ENCODE data around the gene RBM17.

The RBM17 gene

DNA sequence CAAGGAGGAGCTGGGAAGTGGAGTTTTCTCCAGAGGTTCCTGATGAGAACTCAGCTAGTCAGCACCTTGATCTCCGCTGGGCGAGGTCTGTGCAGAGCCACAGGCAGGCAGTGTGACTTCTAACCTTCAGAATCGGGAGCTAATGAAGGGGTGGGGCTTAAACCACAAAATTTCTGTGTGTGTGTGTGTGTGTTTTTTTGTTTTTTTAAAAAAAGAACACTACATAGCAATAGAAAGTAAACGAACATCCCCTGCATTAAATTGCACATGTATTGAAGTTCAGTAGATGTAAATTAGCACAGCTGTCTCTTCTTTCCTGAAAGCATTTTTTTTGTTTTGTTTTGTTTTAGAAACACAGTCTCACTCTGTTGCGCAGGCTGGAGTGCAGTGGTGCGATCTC lies 46.2 kb downstream of the RBM17 start:
- no CpG with 5 or more reads among the region's 6 CpGs for WGBS (ENCODE audit: extremely low coverage, insufficient coverage, low lambda C conversion rate)

DNA sequence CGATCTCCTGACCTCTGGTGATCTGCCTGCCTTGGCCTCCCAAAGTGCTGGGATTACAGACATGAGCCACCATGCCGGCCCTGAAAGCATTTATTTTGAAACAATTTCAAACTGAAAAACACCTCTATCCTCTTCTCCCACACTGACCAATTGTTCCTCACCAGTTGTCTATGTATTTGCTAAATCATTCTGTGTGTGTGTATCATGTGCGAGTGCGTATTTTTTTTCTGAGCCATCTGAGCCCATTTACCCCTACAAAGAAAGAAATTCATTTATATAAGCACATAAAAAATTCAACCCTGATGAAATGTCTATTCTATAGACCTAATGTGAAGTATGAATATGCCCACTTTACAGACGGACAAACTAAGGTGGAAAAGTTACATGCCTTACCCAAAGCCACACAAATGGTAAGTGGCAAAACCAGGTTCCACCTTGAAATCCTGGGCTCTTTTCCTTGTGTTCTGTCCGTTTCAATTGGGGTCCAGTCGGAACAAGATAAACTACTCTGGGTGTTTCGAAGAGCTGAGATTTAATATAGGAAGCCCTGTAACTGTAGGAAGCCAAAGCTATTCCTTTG lies 46.8 kb downstream of the RBM17 start:
- H3K27ac ChIP-seq (ENCODE audit: low read depth, low read length) = no peak overlapping the region

More for the DNA sequence above, 46.2 kb downstream of the RBM17 start:
- H3K4ac ChIP-seq (ENCODE audit: low read depth, low read length) = no peak overlapping the region
- no peak overlapping the region for H4K5ac ChIP-seq (ENCODE audit: low read length)
- H3K18ac ChIP-seq (ENCODE audit: low read length) = no peak overlapping the region
- H3K23ac ChIP-seq (ENCODE audit: low read length) = no peak overlapping the region
- H3K27me3 ChIP-seq (ENCODE audit: insufficient read depth, low read length, poor library complexity) = no peaks in the 10 kb centered on the region
- no peaks in the 10 kb centered on the region for H3K79me1 ChIP-seq (ENCODE audit: low read length)
- H2AK5ac ChIP-seq (ENCODE audit: low read length) = no peak overlapping the region
- no peak overlapping the region for H3K4me2 ChIP-seq (ENCODE audit: low read length)
- H3K79me2 ChIP-seq (ENCODE audit: control insufficient read depth, insufficient read depth, low read length) = no peaks in the 10 kb centered on the region
- DNase-seq = no peak
- no peak overlapping the region for H2BK120ac ChIP-seq (ENCODE audit: low read depth, low read length)
- no peak overlapping the region for H2BK15ac ChIP-seq (replicated peaks; ENCODE audit: low read depth)
- no peak overlapping the region for H2BK5ac ChIP-seq (ENCODE audit: low read length)
- H4K8ac ChIP-seq (ENCODE audit: low read depth, low read length) = no peak overlapping the region
- H3K56ac ChIP-seq (ENCODE audit: low read length) = no peak overlapping the region
- no peak overlapping the region for H3K4me3 ChIP-seq (ENCODE audit: low read length)
- no peaks in the 10 kb centered on the region for H3K36me3 ChIP-seq (ENCODE audit: control insufficient read depth, insufficient read depth, low read length)
- no peak overlapping the region for H3K27ac ChIP-seq (ENCODE audit: low read depth, low read length)
- H3K9ac ChIP-seq (ENCODE audit: low read length) = no peak overlapping the region
- H3K4me1 ChIP-seq (ENCODE audit: control insufficient read depth, low read depth, low read length) = no peaks in the 10 kb centered on the region

DNA sequence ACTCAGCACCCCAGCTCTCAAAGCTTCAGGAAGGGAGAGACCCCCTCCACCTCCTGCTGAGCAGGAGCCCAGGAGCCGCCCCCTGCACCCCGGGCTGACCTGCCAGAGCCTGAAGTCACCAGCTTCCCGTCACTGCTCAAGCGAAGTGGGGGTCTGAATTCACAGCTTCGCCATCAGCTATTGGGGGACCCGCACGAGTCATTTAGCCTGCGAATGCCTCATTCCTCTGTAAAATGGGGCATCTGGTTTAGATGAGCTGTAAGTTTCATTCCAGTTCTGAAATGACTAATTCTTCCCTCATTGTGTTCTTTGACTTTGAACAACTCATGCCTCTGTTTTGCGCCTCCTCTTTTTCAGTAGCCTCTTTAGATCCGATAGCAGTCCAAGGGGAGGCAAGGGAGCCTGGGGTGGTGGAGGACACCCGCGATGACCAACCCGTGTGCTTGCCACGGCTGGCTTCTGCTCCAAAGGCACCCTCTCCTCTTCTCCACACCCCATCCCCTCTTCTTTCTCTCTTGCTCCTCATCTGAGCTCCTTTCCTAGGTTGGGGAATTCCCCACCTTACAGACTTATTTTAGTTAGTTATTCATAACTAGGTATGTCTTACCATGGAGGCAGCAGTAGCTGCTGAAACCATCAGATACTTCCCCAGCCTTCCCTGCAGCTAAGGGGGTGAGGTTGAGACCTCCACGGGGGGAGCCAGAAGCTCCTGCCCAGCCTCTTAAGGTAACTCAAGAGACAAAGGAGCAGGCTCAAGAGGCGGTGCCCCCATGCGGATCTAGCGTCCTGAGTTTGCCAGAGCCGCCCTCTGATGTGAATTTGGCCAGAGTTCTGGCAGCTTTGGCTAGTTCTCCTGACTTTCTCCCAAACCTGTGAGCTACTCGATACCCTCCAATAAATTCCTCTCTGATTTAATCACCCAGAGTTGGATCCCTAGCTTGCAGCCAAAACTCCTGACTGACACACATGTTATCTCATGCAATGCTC lies 47.7 kb downstream of the RBM17 start:
- no peak overlapping the region for H4K8ac ChIP-seq (ENCODE audit: low read depth, low read length)
- no CpG with 5 or more reads among the region's 20 CpGs for WGBS (ENCODE audit: extremely low coverage, insufficient coverage, low lambda C conversion rate)
- H2BK5ac ChIP-seq (ENCODE audit: low read length) = no peak overlapping the region
- H3K36me3 ChIP-seq (ENCODE audit: control insufficient read depth, insufficient read depth, low read length) = no peaks in the 10 kb centered on the region
- H3K79me2 ChIP-seq (ENCODE audit: control insufficient read depth, insufficient read depth, low read length) = no peaks in the 10 kb centered on the region
- H2BK120ac ChIP-seq (ENCODE audit: low read depth, low read length) = no peak overlapping the region
- DNase-seq = peak; percentile 23
- no peak overlapping the region for H2BK15ac ChIP-seq (replicated peaks; ENCODE audit: low read depth)
- no peak overlapping the region for H3K18ac ChIP-seq (ENCODE audit: low read length)
- H3K4ac ChIP-seq (ENCODE audit: low read depth, low read length) = no peak overlapping the region
- no peak overlapping the region for H3K56ac ChIP-seq (ENCODE audit: low read length)
- H3K79me1 ChIP-seq (ENCODE audit: low read length) = no peaks in the 10 kb centered on the region
- no peak overlapping the region for H2AK5ac ChIP-seq (ENCODE audit: low read length)
- H3K27me3 ChIP-seq (ENCODE audit: insufficient read depth, low read length, poor library complexity) = no peaks in the 10 kb centered on the region
- H3K9ac ChIP-seq (ENCODE audit: low read length) = no peak overlapping the region
- H3K23ac ChIP-seq (ENCODE audit: low read length) = no peak overlapping the region
- no peak overlapping the region for H3K4me2 ChIP-seq (ENCODE audit: low read length)
- no peak overlapping the region for H3K4me3 ChIP-seq (ENCODE audit: low read length)
- no peak overlapping the region for H3K27ac ChIP-seq (ENCODE audit: low read depth, low read length)
- H4K5ac ChIP-seq (ENCODE audit: low read length) = no peak overlapping the region
- peaks cover 3% of the 10 kb centered on the region for H3K4me1 ChIP-seq (ENCODE audit: control insufficient read depth, low read depth, low read length)

More for the DNA sequence above, 46.8 kb downstream of the RBM17 start:
- Histone ChIP-seq H3K4me1 (ENCODE audit: control insufficient read depth, low read depth, low read length) (peaks cover 3% of the 10 kb centered on the region), H2AK5ac (ENCODE audit: low read length) (no peak overlapping the region), H3K23ac (ENCODE audit: low read length) (no peak overlapping the region), H2BK120ac (ENCODE audit: low read depth, low read length) (no peak overlapping the region), H3K4me2 (ENCODE audit: low read length) (no peak overlapping the region), H2BK5ac (ENCODE audit: low read length) (no peak overlapping the region), H2BK15ac (replicated peaks; ENCODE audit: low read depth) (no peak overlapping the region), H4K8ac (ENCODE audit: low read depth, low read length) (no peak overlapping the region), H3K9ac (ENCODE audit: low read length) (no peak overlapping the region), H3K4ac (ENCODE audit: low read depth, low read length) (no peak overlapping the region), H4K5ac (ENCODE audit: low read length) (no peak overlapping the region), H3K79me2 (ENCODE audit: control insufficient read depth, insufficient read depth, low read length) (no peaks in the 10 kb centered on the region), H3K79me1 (ENCODE audit: low read length) (no peaks in the 10 kb centered on the region), H3K56ac (ENCODE audit: low read length) (no peak overlapping the region), H3K27me3 (ENCODE audit: insufficient read depth, low read length, poor library complexity) (no peaks in the 10 kb centered on the region), H3K4me3 (ENCODE audit: low read length) (no peak overlapping the region), H3K36me3 (ENCODE audit: control insufficient read depth, insufficient read depth, low read length) (no peaks in the 10 kb centered on the region), H3K18ac (ENCODE audit: low read length) (no peak overlapping the region)
- no peak for DNase-seq
- WGBS (ENCODE audit: extremely low coverage, insufficient coverage, low lambda C conversion rate) = no CpG with 5 or more reads among the region's 8 CpGs

DNA sequence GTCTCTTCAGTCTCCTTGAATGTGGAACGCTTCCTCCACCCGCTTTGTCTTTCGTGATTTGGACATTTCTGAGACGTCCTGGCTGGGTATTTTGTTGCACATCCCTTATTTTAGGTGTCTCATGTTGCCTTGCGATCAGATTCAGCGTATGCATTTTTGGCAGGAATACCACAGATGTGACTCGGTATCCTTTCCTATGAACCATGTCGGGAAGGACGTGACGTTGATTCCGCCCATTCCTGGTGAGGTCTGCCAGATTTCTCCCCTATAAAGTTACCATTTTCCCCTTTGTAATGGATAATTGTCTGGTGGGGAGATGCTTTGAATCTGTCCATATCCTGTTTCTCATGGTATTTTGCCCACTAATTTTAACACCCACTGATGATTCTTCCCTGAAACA lies 49.6 kb downstream of the RBM17 start:
- H2BK120ac ChIP-seq (ENCODE audit: low read depth, low read length) = no peak overlapping the region
- H3K56ac ChIP-seq (ENCODE audit: low read length) = no peak overlapping the region
- H3K4me3 ChIP-seq (ENCODE audit: low read length) = no peak overlapping the region
- H3K4me1 ChIP-seq (ENCODE audit: control insufficient read depth, low read depth, low read length) = peaks cover 3% of the 10 kb centered on the region
- no peak overlapping the region for H2BK5ac ChIP-seq (ENCODE audit: low read length)
- no peak for DNase-seq
- WGBS (ENCODE audit: extremely low coverage, insufficient coverage, low lambda C conversion rate) = no CpG with 5 or more reads among the region's 11 CpGs
- no peak overlapping the region for H2BK15ac ChIP-seq (replicated peaks; ENCODE audit: low read depth)
- H3K36me3 ChIP-seq (ENCODE audit: control insufficient read depth, insufficient read depth, low read length) = no peaks in the 10 kb centered on the region
- no peaks in the 10 kb centered on the region for H3K79me1 ChIP-seq (ENCODE audit: low read length)
- no peak overlapping the region for H4K8ac ChIP-seq (ENCODE audit: low read depth, low read length)
- H3K4ac ChIP-seq (ENCODE audit: low read depth, low read length) = no peak overlapping the region
- H3K9ac ChIP-seq (ENCODE audit: low read length) = no peak overlapping the region
- H3K27me3 ChIP-seq (ENCODE audit: insufficient read depth, low read length, poor library complexity) = no peaks in the 10 kb centered on the region
- H3K4me2 ChIP-seq (ENCODE audit: low read length) = no peak overlapping the region
- H4K5ac ChIP-seq (ENCODE audit: low read length) = no peak overlapping the region
- no peak overlapping the region for H3K23ac ChIP-seq (ENCODE audit: low read length)
- H3K18ac ChIP-seq (ENCODE audit: low read length) = no peak overlapping the region
- H2AK5ac ChIP-seq (ENCODE audit: low read length) = no peak overlapping the region
- no peaks in the 10 kb centered on the region for H3K79me2 ChIP-seq (ENCODE audit: control insufficient read depth, insufficient read depth, low read length)
- H3K27ac ChIP-seq (ENCODE audit: low read depth, low read length) = no peak overlapping the region

DNA sequence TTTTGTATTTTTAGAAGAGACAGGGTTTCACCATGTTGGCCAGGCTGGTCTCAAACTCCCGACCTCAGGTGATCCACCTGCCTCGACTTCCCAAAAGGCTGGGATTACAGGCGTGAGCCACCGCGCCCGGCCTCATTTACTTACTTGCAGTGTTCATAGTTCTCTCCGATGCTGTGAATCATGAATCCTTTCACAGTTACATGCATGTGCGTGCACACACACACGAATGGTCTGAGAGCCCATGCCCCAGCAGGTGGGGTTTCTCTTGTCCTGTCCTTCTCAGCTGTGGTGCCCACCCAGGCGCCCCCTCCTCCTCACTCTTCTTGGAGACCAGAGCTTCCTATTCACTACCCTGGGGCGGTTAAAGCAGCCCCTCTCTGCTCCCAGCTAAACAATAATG lies 50.6 kb downstream of the RBM17 start:
- H4K5ac ChIP-seq (ENCODE audit: low read length) = no peak overlapping the region
- no peak for DNase-seq
- no peak overlapping the region for H3K4ac ChIP-seq (ENCODE audit: low read depth, low read length)
- no peaks in the 10 kb centered on the region for H3K79me2 ChIP-seq (ENCODE audit: control insufficient read depth, insufficient read depth, low read length)
- no peak overlapping the region for H3K9ac ChIP-seq (ENCODE audit: low read length)
- H3K56ac ChIP-seq (ENCODE audit: low read length) = no peak overlapping the region
- H3K4me1 ChIP-seq (ENCODE audit: control insufficient read depth, low read depth, low read length) = peaks cover 3% of the 10 kb centered on the region
- no peak overlapping the region for H2BK15ac ChIP-seq (replicated peaks; ENCODE audit: low read depth)
- WGBS (ENCODE audit: extremely low coverage, insufficient coverage, low lambda C conversion rate) = no CpG with 5 or more reads among the region's 11 CpGs
- no peaks in the 10 kb centered on the region for H3K27me3 ChIP-seq (ENCODE audit: insufficient read depth, low read length, poor library complexity)
- H3K27ac ChIP-seq (ENCODE audit: low read depth, low read length) = no peak overlapping the region
- H2BK120ac ChIP-seq (ENCODE audit: low read depth, low read length) = no peak overlapping the region
- no peak overlapping the region for H2AK5ac ChIP-seq (ENCODE audit: low read length)
- H3K79me1 ChIP-seq (ENCODE audit: low read length) = no peaks in the 10 kb centered on the region
- H3K18ac ChIP-seq (ENCODE audit: low read length) = no peak overlapping the region
- no peak overlapping the region for H2BK5ac ChIP-seq (ENCODE audit: low read length)
- H3K36me3 ChIP-seq (ENCODE audit: control insufficient read depth, insufficient read depth, low read length) = no peaks in the 10 kb centered on the region
- H3K4me2 ChIP-seq (ENCODE audit: low read length) = no peak overlapping the region
- H3K4me3 ChIP-seq (ENCODE audit: low read length) = no peak overlapping the region
- no peak overlapping the region for H3K23ac ChIP-seq (ENCODE audit: low read length)
- H4K8ac ChIP-seq (ENCODE audit: low read depth, low read length) = no peak overlapping the region
